PC-3 (cell line): ENCODE measurements around the gene NIT1.

Source experiments
- EZH2 ChIP-seq: fragments of 300-600 bp; sonication (generic); IDR thresholded peaks from one replicate; pipeline ENCODE4 v1.6.1; 2017; ENCODE audit warnings: antibody characterized with exemption, mild to moderate bottlenecking, low read length; ENCODE audit not compliant: unreplicated experiment
- EZH2phosphoT487 ChIP-seq: fragments of 300-600 bp; sonication (generic); IDR thresholded peaks from 2 replicates; pipeline ENCODE4 v1.6.1; 2018; ENCODE audit warnings: mild to moderate bottlenecking, antibody characterized with exemption, low read length, borderline replicate concordance
- TF ChIP-seq, protein P1 (sequence below): fragments of 300-600 bp; sonication (generic); conservative IDR thresholded peaks from 2 replicates; pipeline ENCODE4 v1.5.1; 2017; ENCODE audit warnings: antibody characterized with exemption, low read depth, mild to moderate bottlenecking, low read length

DNA sequence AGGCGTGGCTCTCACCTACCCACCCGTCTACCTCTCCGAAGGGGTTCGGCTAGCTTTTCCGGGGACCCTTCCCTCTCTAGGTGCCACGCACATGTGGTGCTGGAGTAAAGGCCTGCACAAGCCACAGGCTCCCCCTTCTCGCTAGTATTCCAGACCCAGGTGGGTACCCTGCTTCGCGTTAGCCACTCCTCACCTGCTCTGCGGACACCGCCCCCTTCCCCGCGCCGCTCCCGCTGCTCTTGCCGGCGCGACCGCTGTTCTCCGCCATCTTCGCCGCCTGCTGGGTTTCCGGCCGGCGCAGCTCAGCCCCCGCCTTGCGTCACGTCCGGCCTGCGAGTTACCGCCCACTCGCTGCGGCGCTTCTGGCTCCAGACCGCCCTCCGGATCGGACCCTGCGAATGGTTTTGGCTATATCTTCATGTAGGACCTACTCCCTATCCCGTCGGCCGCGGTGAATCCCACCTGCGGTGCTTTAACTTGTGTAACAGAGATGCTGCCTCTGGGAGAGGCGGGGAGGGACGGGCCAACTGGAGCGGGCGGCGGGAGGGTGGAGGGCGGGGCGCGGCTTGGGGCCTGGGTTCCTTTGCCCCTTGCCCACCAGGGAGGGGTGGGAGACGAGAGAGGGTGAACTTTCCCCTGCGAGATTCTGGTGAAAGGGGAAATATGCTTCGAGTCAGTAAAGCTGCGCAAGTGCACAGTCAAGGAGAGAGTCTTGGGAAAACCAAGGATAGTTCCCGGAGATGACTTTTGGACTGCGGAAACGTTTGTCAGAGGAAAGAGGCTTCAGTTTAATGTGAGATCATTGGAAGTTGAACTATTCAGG lies at the start of gene NIT1, which contains the start of gene PFDN2:
- TF ChIP-seq, protein P1, sequence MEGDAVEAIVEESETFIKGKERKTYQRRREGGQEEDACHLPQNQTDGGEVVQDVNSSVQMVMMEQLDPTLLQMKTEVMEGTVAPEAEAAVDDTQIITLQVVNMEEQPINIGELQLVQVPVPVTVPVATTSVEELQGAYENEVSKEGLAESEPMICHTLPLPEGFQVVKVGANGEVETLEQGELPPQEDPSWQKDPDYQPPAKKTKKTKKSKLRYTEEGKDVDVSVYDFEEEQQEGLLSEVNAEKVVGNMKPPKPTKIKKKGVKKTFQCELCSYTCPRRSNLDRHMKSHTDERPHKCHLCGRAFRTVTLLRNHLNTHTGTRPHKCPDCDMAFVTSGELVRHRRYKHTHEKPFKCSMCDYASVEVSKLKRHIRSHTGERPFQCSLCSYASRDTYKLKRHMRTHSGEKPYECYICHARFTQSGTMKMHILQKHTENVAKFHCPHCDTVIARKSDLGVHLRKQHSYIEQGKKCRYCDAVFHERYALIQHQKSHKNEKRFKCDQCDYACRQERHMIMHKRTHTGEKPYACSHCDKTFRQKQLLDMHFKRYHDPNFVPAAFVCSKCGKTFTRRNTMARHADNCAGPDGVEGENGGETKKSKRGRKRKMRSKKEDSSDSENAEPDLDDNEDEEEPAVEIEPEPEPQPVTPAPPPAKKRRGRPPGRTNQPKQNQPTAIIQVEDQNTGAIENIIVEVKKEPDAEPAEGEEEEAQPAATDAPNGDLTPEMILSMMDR: no peak
- TF ChIP-seq EZH2: no peak
- no peak for TF ChIP-seq EZH2phosphoT487
